ENCODE results near the gene SF1. TPM values are rescaled to one million over a fixed set of nuclear protein-coding genes. Genes with fewer than 3 reads are reported as not detected.

The SF1 gene
- total and polyA plus RNA-seq, 2 of the 8 experiments (the other 6 are each of a cell fraction or from before 2014, with no cell fraction given): 72.7 to 353 TPM

DNA sequence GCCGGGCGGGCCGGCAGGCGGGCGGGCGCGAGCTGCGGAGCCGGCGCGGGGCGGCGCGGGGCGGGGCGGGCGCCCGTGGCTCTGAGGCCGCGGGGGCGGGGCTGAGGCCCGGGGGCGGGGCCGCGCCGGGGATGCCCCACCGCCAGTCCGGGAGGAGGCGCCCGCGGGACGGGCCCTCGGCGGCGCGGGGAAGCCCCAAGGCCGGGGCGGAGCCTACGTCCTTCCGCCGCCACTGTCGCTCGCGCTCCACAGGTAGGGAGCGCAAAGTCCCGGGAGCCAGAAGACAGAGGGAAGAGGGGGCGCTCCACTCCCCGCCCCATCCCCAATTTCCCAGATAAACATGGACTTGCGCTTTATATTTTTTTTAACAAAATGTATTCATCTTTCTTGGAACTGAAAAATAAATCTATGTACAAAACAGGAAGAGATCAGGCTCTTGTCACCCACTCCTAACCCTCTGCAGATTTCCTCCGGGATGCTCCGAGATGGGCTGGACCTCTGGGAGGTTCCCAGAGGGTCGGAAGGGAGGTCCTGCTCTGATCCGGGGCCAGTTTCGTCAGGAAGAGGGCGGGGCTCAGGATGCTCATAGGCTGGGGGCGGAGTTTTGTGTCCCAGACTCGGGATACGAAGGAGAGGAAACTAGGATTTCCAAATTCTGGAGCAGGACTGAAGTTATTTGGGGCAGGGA, 25.0 kb upstream of the SF1 start, which contains the start of gene MAP4K2:
MAP4K2 (minus strand) TSS at position 57 of the 688 bp plus-strand sequence. CDS start 65 bp downstream, outside the sequence.
- H3K36me3 ChIP-seq (ENCODE audit: control insufficient read depth in 2 of 4, insufficient read depth in 4 of 4, low read length in 3 of 4): peaks cover 7 to 14% (median 11%) of the 10 kb centered on the region in 4 experiments; a peak in 6 of 8 replicates
- no peak within 1 kb of the TSS for H3K14ac ChIP-seq (ENCODE audit: insufficient read length)
- no peak within 1 kb of the TSS for H3K56ac ChIP-seq (replicated peaks; ENCODE audit: insufficient read length, low read depth, low read length)
- H3K27ac ChIP-seq (ENCODE audit: low read depth, low read length): peak within 1 kb of the TSS; percentile 57; the same call in 1 of the 2 replicates
- H3K9ac ChIP-seq (replicated peaks in 1 of 4; ENCODE audit: extremely low read depth in 1 of 4, low read depth in 3 of 4, low read length in 3 of 4): peak within 1 kb of the TSS in 3 of 4 experiments; percentile 38 to 70 (median 47); a peak in 6 of 7 replicates
- H2BK12ac ChIP-seq (ENCODE audit: low read depth, low read length): no peak within 1 kb of the TSS
- FAIRE-seq (peak; percentile 69), DNase-seq (ENCODE audit: low read depth in 1 of 2, low spot score in 2 of 2) (peak in 1 of 2 experiments; percentile 89)
- no peaks in the 10 kb centered on the region; the same call in 1 of the 2 replicates for H3K79me1 ChIP-seq (ENCODE audit: low read depth, low read length)
- WGBS, 2 experiments (ENCODE audit: extremely low coverage in 1 of 2, insufficient coverage in 1 of 2, insufficient read length in 1 of 2, insufficient replicate concordance in 2 of 2, low coverage in 1 of 2, low lambda C conversion rate in 2 of 2, missing lambda C conversion rate in 1 of 2): 2% methylated on average over 16 of the region's 58 CpGs; no CpG with 5 or more reads in 1 of the 2 experiments
- no peaks in the 10 kb centered on the region for H3K9me3 ChIP-seq (ENCODE audit: insufficient read depth in 2 of 2, low read depth in 1 of 2, low read length in 1 of 2)
- no peak within 1 kb of the TSS for H2AK5ac ChIP-seq (ENCODE audit: low read depth, low read length)
- peaks cover 8% of the 10 kb centered on the region; the same call in 1 of the 2 replicates for H3K23me2 ChIP-seq (ENCODE audit: low read depth, low read length)
- H2BK120ac ChIP-seq (replicated peaks; ENCODE audit: low read depth, low read length): no peak within 1 kb of the TSS
- H4K20me1 ChIP-seq (replicated peaks in 1 of 2; ENCODE audit: control insufficient read depth in 1 of 2, insufficient read depth in 2 of 2, low read length in 2 of 2): peaks cover 0 to 6% of the 10 kb centered on the region in 2 experiments
- H3K23ac ChIP-seq (ENCODE audit: insufficient read length): no peak within 1 kb of the TSS
- ChIA-PET POLR2A (ENCODE audit: partially characterized antibody) (interaction anchor here (0.7 to 2.2 kb wide), 11 partner anchors 8 to 312 kb away, joined by 3 to 6 read pairs (median 4); partner anchors contain the start of genes EHD1 and VPS51), CTCF (ENCODE audit: partially characterized antibody) (interaction anchor here (0.8 to 2.4 kb wide), 15 partner anchors 10 to 398 kb away, joined by 3 to 18 read pairs (median 4); no protein-coding TSS in a partner anchor)
- no peak within 1 kb of the TSS for H4K91ac ChIP-seq (replicated peaks; ENCODE audit: insufficient read length, low read length)
- H3K4me2 ChIP-seq (ENCODE audit: insufficient read depth in 1 of 2, low read depth in 2 of 2, low read length in 2 of 2): peak within 1 kb of the TSS; percentile 79 to 90
- H3K4ac ChIP-seq (replicated peaks; ENCODE audit: insufficient read length, low read depth, low read length): no peak within 1 kb of the TSS
- no peaks in the 10 kb centered on the region for H3K27me3 ChIP-seq (replicated peaks in 1 of 4; ENCODE audit: control insufficient read depth in 3 of 4, extremely low read depth in 1 of 4, insufficient read depth in 3 of 4, low read length in 3 of 4)
- 0 out of 2 replicates have a peak within 1 kb of the TSS, but pooled peaks have one; percentile 35 for H2BK5ac ChIP-seq (ENCODE audit: low read depth, low read length)
- peak within 1 kb of the TSS; percentile 53 to 77 (median 66) for H3K4me3 ChIP-seq (ENCODE audit: extremely low read depth in 1 of 4, insufficient read depth in 2 of 4, low read depth in 3 of 4, low read length in 4 of 4)
- H3K18ac ChIP-seq (ENCODE audit: extremely low read depth, low read length): peak within 1 kb of the TSS; percentile 24
- H2BK15ac ChIP-seq (ENCODE audit: low read length): no peak within 1 kb of the TSS
- H2BK20ac ChIP-seq (ENCODE audit: low read length): no peak within 1 kb of the TSS
- H3K79me2 ChIP-seq (ENCODE audit: control insufficient read depth in 1 of 2, insufficient read depth in 2 of 2, low read length in 2 of 2): no peaks in the 10 kb centered on the region
- peak within 1 kb of the TSS; percentile 40 for H4K5ac ChIP-seq (ENCODE audit: insufficient read length, low read depth, low read length)
- peaks cover 0 to 14% (median 5%) of the 10 kb centered on the region in 4 experiments; a peak in 5 of 7 replicates for H3K4me1 ChIP-seq (replicated peaks in 1 of 4; ENCODE audit: control insufficient read depth in 3 of 4, insufficient read depth in 4 of 4, low read length in 3 of 4)
- H2AFZ ChIP-seq (ENCODE audit: low read length): no peak within 1 kb of the TSS
- H4K8ac ChIP-seq (ENCODE audit: extremely low read depth, insufficient read depth, low read length): peak within 1 kb of the TSS; percentile 86
- peak; percentile 50; the same call in 1 of the 2 replicates for TF ChIP-seq TBP (IDR thresholded peaks at IDR 0.05; ENCODE audit: low read depth, low read length)
- TF ChIP-seq POLR2A (IDR thresholded peaks at IDR 0.05; ENCODE audit: control extremely low read depth in 1 of 2, low read depth in 2 of 2, low read length in 2 of 2): no peak
- no peak for TF ChIP-seq SIRT6 (IDR thresholded peaks at IDR 0.05; ENCODE audit: low read length)
- TF ChIP-seq, protein P1, sequence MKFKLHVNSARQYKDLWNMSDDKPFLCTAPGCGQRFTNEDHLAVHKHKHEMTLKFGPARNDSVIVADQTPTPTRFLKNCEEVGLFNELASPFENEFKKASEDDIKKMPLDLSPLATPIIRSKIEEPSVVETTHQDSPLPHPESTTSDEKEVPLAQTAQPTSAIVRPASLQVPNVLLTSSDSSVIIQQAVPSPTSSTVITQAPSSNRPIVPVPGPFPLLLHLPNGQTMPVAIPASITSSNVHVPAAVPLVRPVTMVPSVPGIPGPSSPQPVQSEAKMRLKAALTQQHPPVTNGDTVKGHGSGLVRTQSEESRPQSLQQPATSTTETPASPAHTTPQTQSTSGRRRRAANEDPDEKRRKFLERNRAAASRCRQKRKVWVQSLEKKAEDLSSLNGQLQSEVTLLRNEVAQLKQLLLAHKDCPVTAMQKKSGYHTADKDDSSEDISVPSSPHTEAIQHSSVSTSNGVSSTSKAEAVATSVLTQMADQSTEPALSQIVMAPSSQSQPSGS (IDR thresholded peaks at IDR 0.05; ENCODE audit: low read length): no peak
- no peak for TF ChIP-seq NRF1 (IDR thresholded peaks at IDR 0.05; ENCODE audit: low read depth, low read length)
- TF ChIP-seq TAF1 (IDR thresholded peaks at IDR 0.05; ENCODE audit: low read depth, low read length): peak; percentile 33; the same call in 1 of the 2 replicates
- 0 out of 2 replicates have a peak, but pooled peaks have one; percentile 29 for TF ChIP-seq SP1 (IDR thresholded peaks at IDR 0.05; ENCODE audit: low read depth, low read length)
- TF ChIP-seq BRCA1 (IDR thresholded peaks at IDR 0.05; ENCODE audit: low read depth, low read length): no peak; the same call in 1 of the 2 replicates

All from H1 (cell line).